ENCODE results near the gene PTBP1.

DNA sequence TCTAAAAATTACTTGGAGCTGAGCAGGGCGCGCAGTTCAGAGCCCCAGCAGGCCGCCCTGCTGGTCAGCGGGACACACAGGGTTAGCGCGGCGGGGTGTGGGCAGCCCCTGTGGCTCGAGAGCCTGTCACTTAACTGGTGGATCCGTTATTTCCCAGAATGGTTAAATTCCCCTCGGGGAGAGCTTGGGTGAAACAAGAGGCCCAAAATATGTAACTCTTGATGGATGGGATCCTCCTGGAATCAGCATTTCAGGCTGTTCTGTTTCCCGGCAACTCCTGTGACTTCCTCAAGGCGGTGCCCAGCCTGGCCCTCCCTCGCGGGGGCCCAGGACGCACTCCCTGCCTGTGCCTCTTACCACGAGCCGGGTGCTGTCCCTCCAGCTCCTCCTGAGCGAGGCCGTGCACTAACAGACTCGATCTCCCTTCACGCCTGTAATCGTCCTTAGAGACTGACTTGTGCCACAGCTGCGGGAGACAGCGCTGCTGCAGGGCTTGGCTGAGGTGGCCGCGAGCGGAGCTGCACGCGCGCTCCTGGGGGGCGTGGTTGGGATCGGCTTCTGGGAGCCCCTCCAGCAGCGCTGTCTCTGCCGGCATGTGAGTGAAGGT is 9.7 kb downstream of the PTBP1 start:
- TF ChIP-seq POLR2A (IDR thresholded peaks at IDR 0.05): no peak
- TF ChIP-seq, protein P1, sequence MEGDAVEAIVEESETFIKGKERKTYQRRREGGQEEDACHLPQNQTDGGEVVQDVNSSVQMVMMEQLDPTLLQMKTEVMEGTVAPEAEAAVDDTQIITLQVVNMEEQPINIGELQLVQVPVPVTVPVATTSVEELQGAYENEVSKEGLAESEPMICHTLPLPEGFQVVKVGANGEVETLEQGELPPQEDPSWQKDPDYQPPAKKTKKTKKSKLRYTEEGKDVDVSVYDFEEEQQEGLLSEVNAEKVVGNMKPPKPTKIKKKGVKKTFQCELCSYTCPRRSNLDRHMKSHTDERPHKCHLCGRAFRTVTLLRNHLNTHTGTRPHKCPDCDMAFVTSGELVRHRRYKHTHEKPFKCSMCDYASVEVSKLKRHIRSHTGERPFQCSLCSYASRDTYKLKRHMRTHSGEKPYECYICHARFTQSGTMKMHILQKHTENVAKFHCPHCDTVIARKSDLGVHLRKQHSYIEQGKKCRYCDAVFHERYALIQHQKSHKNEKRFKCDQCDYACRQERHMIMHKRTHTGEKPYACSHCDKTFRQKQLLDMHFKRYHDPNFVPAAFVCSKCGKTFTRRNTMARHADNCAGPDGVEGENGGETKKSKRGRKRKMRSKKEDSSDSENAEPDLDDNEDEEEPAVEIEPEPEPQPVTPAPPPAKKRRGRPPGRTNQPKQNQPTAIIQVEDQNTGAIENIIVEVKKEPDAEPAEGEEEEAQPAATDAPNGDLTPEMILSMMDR (IDR thresholded peaks at IDR 0.05): no peak
